HepG2 (cell line): ENCODE data around the gene ARAP1. TPM values are rescaled to one million over a fixed set of nuclear protein-coding genes. Genes with fewer than 3 reads are reported as not detected.

Source experiments
- ATAC-seq: fragments of 200-7000 bp; cut with Tn5 transposase; 3 replicates; pipeline ENCODE4 v1.9.1; 2020; ENCODE audit warnings: mild to moderate bottlenecking, moderate library complexity
- BruUV-seq: library from RNA; stranded (reverse); fragments of 400-500 nt; replicated peaks from 2 replicates; lab custom pipeline; 2021; lab: Mats Ljungman, UMichigan
- CTCF ChIA-PET: fragments of 300-600 bp; formaldehyde crosslinking; extraction: SDS; loops from one replicate; lab custom pipeline; 2021; ENCODE audit warnings: low total read pairs, inconsistent platforms, low intra/inter-chr PET ratio; lab: Yijun Ruan, JAX
- POLR2A ChIA-PET: fragments of 350-600 bp; sonication (Branson Sonifier 250); formaldehyde crosslinking; loops from one replicate; lab custom pipeline; 2020; ENCODE audit warnings: antibody characterized with exemption, inconsistent platforms; lab: Yijun Ruan, JAX
- DNase-seq: peaks from one replicate; pipeline ENCODE4 v3.0.0-alpha.2; 2015; ENCODE audit warnings: low spot score
- FAIRE-seq: peaks from 3 replicates; lab custom pipeline; 2011; peaks lifted over from hg19 to GRCh38; lab: Jason Lieb, UNC
- H2AFZ ChIP-seq: one replicate; pipeline ENCODE4 v1.6.1; 2011; ENCODE audit warnings: low read length, inconsistent platforms
- H3K27ac ChIP-seq: fragments of 300-600 bp; 3 replicates; pipeline ENCODE4 v1.8.0; 2011; ENCODE audit warnings: mixed run types, mild to moderate bottlenecking, mixed read lengths, low read length, inconsistent platforms; ENCODE audit not compliant: insufficient read depth; ENCODE audit errors: extremely low read length
- H3K27me3 ChIP-seq, 2 experiments: fragments of 200-600 bp in 1 of 2; 2 replicates in 1 of 2; 3 replicates in 1 of 2; pipeline versions ENCODE4 v1.6.0 to v1.8.0; 2011; ENCODE audit warnings: low read length in 2 of 2, mild to moderate bottlenecking in 2 of 2, moderate library complexity in 2 of 2, inconsistent platforms in 1 of 2; ENCODE audit not compliant: insufficient read depth in 2 of 2, control insufficient read depth in 1 of 2
- H3K36me3 ChIP-seq, 2 experiments: fragments of 200-600 bp in 1 of 2; replicated peaks in 1 of 2; 2 replicates in 1 of 2; 3 replicates in 1 of 2; pipeline versions ENCODE4 v1.5.1 to v1.8.0; 2011; ENCODE audit warnings: low read length in 2 of 2, inconsistent platforms in 1 of 2; ENCODE audit not compliant: insufficient read depth in 2 of 2, control insufficient read depth in 1 of 2
- H3K4me1 ChIP-seq: 2 replicates; pipeline ENCODE4 v1.5.1; 2012; ENCODE audit warnings: low read length, inconsistent platforms; ENCODE audit not compliant: insufficient read depth
- H3K4me2 ChIP-seq: 2 replicates; pipeline ENCODE4 v1.6.0; 2011; ENCODE audit warnings: low read depth, low read length, inconsistent platforms
- H3K4me3 ChIP-seq, 3 experiments: fragments of 200-600 bp in 1 of 3; sonication (generic), shearing (Covaris generic) in 1 of 3; replicated peaks in 1 of 3; 2 replicates each; pipeline ENCODE4 v1.5.1; 2011 to 2016; ENCODE audit warnings: low read length in 3 of 3, inconsistent platforms in 2 of 3, low read depth in 2 of 3, mild to moderate bottlenecking in 2 of 3, control low read depth in 1 of 3, mixed read lengths in 1 of 3; ENCODE audit not compliant: insufficient read depth in 1 of 3
- H3K79me2 ChIP-seq: one replicate; pipeline ENCODE4 v1.6.1; 2011; ENCODE audit warnings: low read length, inconsistent platforms; ENCODE audit not compliant: insufficient read depth
- H3K9ac ChIP-seq: 2 replicates; pipeline ENCODE4 v1.6.0; 2011; ENCODE audit warnings: mild to moderate bottlenecking, low read depth, low read length, inconsistent platforms; ENCODE audit not compliant: insufficient read depth
- H3K9me3 ChIP-seq: 2 replicates; pipeline ENCODE4 v1.5.1; 2012; ENCODE audit warnings: mild to moderate bottlenecking, low read length
- H4K20me1 ChIP-seq: 2 replicates; pipeline ENCODE4 v1.6.0; 2011; ENCODE audit warnings: inconsistent platforms, mild to moderate bottlenecking, low read length, moderate library complexity; ENCODE audit not compliant: insufficient read depth
- ARNTL ChIP-seq: sonication (generic); formaldehyde crosslinking; IDR thresholded peaks from 2 replicates; pipeline ENCODE4 v1.4.0; 2020; ENCODE audit warnings: mild to moderate bottlenecking, missing genetic modification reagents
- GATAD2A ChIP-seq: IDR thresholded peaks from 2 replicates; pipeline ENCODE4 v1.6.1; 2016
- GMEB2 ChIP-seq: IDR thresholded peaks from 2 replicates; pipeline ENCODE4 v1.6.1; 2016; ENCODE audit warnings: missing biosample characterization, missing genetic modification reagents, low read depth
- HNF4G ChIP-seq, 2 experiments: sonication (generic) in 1 of 2; formaldehyde crosslinking in 1 of 2; IDR thresholded peaks; 2 replicates each; pipeline versions ENCODE4 v1.4.0 to v1.6.1; 2011 to 2020; ENCODE audit warnings: borderline replicate concordance in 2 of 2, low read depth in 2 of 2, mild to moderate bottlenecking in 2 of 2, low read length in 1 of 2, missing genetic modification reagents in 1 of 2, moderate library complexity in 1 of 2
- KLF11 ChIP-seq: IDR thresholded peaks from 2 replicates; pipeline ENCODE4 v1.6.1; 2016; ENCODE audit warnings: missing compliant biosample characterization
- MAZ ChIP-seq, 2 experiments: sonication (generic) in 1 of 2; formaldehyde crosslinking in 1 of 2; IDR thresholded peaks; 2 replicates each; pipeline versions ENCODE4 v1.5.0 to v1.6.1; 2012 to 2020; ENCODE audit warnings: low read depth in 2 of 2, mild to moderate bottlenecking in 2 of 2, borderline replicate concordance in 1 of 2, improper control_type of control experiment in 1 of 2, low read length in 1 of 2, missing genetic modification reagents in 1 of 2, moderate library complexity in 1 of 2
- PHF5A ChIP-seq: IDR thresholded peaks from one replicate; pipeline ENCODE4 v1.6.1; 2018; ENCODE audit warnings: low read depth, missing genetic modification reagents; ENCODE audit not compliant: unreplicated experiment
- PRDM10 ChIP-seq: sonication (generic); formaldehyde crosslinking; IDR thresholded peaks from 2 replicates; pipeline ENCODE4 v1.4.0; 2020; ENCODE audit warnings: low read depth, missing genetic modification reagents
- SATB2 ChIP-seq: sonication (generic); formaldehyde crosslinking; IDR thresholded peaks from 2 replicates; pipeline ENCODE4 v1.5.0; 2020; ENCODE audit warnings: missing genetic modification reagents
- STAT6 ChIP-seq: sonication (generic); formaldehyde crosslinking; IDR thresholded peaks from 2 replicates; pipeline ENCODE4 v1.4.0; 2020; ENCODE audit warnings: missing genetic modification reagents, mild to moderate bottlenecking, borderline replicate concordance
- TMF1 ChIP-seq: sonication (generic); formaldehyde crosslinking; IDR thresholded peaks from 2 replicates; pipeline ENCODE4 v1.8.1; 2022; ENCODE audit warnings: low read depth, missing genetic modification reagents
- U2AF2 ChIP-seq: fragments of 200-400 bp; formaldehyde crosslinking; IDR thresholded peaks from 2 replicates; pipeline ENCODE4 v1.6.1; 2017; ENCODE audit warnings: low read depth, mild to moderate bottlenecking, low read length
- ZNF121 ChIP-seq: sonication (generic); formaldehyde crosslinking; IDR thresholded peaks from 2 replicates; pipeline ENCODE4 v1.5.0; 2020; ENCODE audit warnings: mild to moderate bottlenecking, missing genetic modification reagents
- ZNF263 ChIP-seq: sonication (generic); formaldehyde crosslinking; IDR thresholded peaks from 2 replicates; pipeline ENCODE4 v1.4.0; 2020; ENCODE audit warnings: missing genetic modification reagents
- ZNF543 ChIP-seq: sonication (generic); formaldehyde crosslinking; IDR thresholded peaks from 2 replicates; pipeline ENCODE4 v1.4.0; 2020; ENCODE audit warnings: mild to moderate bottlenecking, missing genetic modification reagents
- ZNF7 ChIP-seq: IDR thresholded peaks from 2 replicates; pipeline ENCODE4 v1.6.1; 2016; ENCODE audit warnings: missing biosample characterization, missing genetic modification reagents
- WGBS: methylation state at CpG from one replicate; pipeline ENCODE4 v1.1.6; 2017; ENCODE audit warnings: low lambda C conversion rate; 5-methylcytosine and 5-hydroxymethylcytosine counted together
- in situ Hi-C: cut with HindIII; loops from 2 replicates; pipeline ENCODE4 v1.10.0; 2017; ENCODE audit warnings: low pct_unique_long_range_greater_than_20kb; ENCODE audit not compliant: extremely low pct_ligation_motif_present
- intact Hi-C: fragments of 100-400 bp; cut with micrococcal nuclease; formaldehyde crosslinking; loops from one replicate; pipeline ENCODE4 v1.10.0; 2022; ENCODE audit not compliant: unreplicated experiment
- polyA plus RNA-seq, 8 experiments: library from polyadenylated mRNA; depleted of rRNA in 3 of 8; stranded (reverse) in 7 of 8; unstranded in 1 of 8; fragments of >200 nt; fragmentation: Illumina TruSeq in 4 of 8; extraction: Trizol in 4 of 8; gene quantifications; 2 replicates each; pipeline versions ENCODE4 v1.2.1 to v1.2.3, GENCODE V29; 2011 to 2016; ENCODE audit warnings: low read depth in 4 of 8, missing spikeins in 1 of 8, mixed read lengths in 1 of 8; ENCODE audit not compliant: insufficient read depth in 1 of 8
- total RNA-seq, 5 experiments: library from RNA; depleted of rRNA; stranded (reverse); fragments of >200 nt; fragmentation: Illumina TruSeq; extraction: Trizol; gene quantifications; 2 replicates each; pipeline ENCODE4 v1.2.3, GENCODE V29; 2016; ENCODE audit warnings: low read depth in 1 of 5

The ARAP1 gene
- total and polyA plus RNA-seq, 2 of the 13 experiments (the other 11 are each of a cell fraction or from before 2014, with no cell fraction given): 43.2 to 55.5 TPM

DNA sequence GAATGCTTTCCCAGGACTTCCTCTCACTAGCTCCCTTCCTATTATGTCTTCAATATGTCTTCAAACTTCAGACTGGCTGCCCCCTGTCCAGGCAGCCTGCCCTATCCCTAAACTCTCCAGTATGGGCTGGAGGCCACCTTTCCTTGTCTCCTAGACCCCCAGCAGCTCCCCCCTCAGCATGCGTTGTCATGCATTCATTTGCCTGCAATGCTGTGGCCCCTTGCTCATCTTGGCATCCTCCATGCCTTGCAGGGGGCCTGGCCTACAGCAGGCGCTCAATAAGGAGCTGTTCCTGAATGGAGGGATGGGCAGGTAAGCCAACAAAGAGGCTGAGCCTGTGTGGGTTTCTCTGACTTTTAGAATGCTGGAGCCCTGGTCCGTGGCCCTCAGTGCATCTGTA lies 16.4 kb upstream of the ARAP1 start:
- FAIRE-seq (no peak), ATAC-seq (no peak), DNase-seq (no peak)
- Histone ChIP-seq H2AFZ (no peak overlapping the region), H3K79me2 (peaks cover 60% of the 10 kb centered on the region), H3K4me2 (0 out of 2 replicates have a peak overlapping the region, but pooled peaks have one; percentile 30), H3K9me3 (no peaks in the 10 kb centered on the region), H3K9ac (no peak overlapping the region), H3K36me3 (peaks cover 5 to 33% of the 10 kb centered on the region in 2 experiments; a peak in 4 of 5 replicates), H3K4me1 (peaks cover 75% of the 10 kb centered on the region), H3K27me3 (no peaks in the 10 kb centered on the region), H4K20me1 (peaks cover 3% of the 10 kb centered on the region; the same call in 1 of the 2 replicates), H3K27ac (peak overlapping the region; percentile 88), H3K4me3 (no peak overlapping the region)
- ChIA-PET CTCF (no interaction called here), POLR2A (interaction anchor here (2.1 to 4.4 kb wide), 4 partner anchors 9 to 25 kb away, joined by 13 to 52 read pairs (median 24); partner anchors contain the start of gene STARD10)
- intact Hi-C loops: no loop called here
- 96% methylated on average over 3 of the region's 3 CpGs for whole genome bisulfite sequencing
- no peak for TF ChIP-seq STAT6 (CRISPR knock-in tag)
- no peak for TF ChIP-seq TMF1 (CRISPR knock-in tag)
- no peak for TF ChIP-seq MAZ (IDR thresholded peaks at IDR 0.05; ENCODE audit: borderline replicate concordance, low read depth, low read length)
- TF ChIP-seq MAZ (CRISPR knock-in tag; IDR thresholded peaks at IDR 0.05; ENCODE audit: low read depth): no peak
- no peak for TF ChIP-seq ZNF7 (CRISPR knock-in tag)
- TF ChIP-seq PRDM10 (CRISPR knock-in tag): no peak
- TF ChIP-seq ZNF263 (CRISPR knock-in tag): no peak
- no peak for TF ChIP-seq GMEB2 (CRISPR knock-in tag)
- TF ChIP-seq KLF11 (CRISPR knock-in tag): no peak
- TF ChIP-seq ARNTL (CRISPR knock-in tag): no peak
- TF ChIP-seq U2AF2: no peak
- no peak for TF ChIP-seq ZNF543 (CRISPR knock-in tag)
- TF ChIP-seq SATB2 (CRISPR knock-in tag): no peak
- TF ChIP-seq PHF5A (CRISPR knock-in tag): no peak
- no peak for TF ChIP-seq HNF4G (IDR thresholded peaks at IDR 0.05; ENCODE audit: borderline replicate concordance, low read depth, low read length)
- TF ChIP-seq HNF4G (CRISPR knock-in tag; IDR thresholded peaks at IDR 0.05; ENCODE audit: borderline replicate concordance, low read depth): no peak
- TF ChIP-seq GATAD2A: no peak
- TF ChIP-seq ZNF121 (CRISPR knock-in tag): no peak
- in situ Hi-C loops: no loop called here
- BruUV-seq: no TSS peak
